ENCODE measurements around the gene PDS5A. TPM values are rescaled to one million over a fixed set of nuclear protein-coding genes. Genes with fewer than 3 reads are reported as not detected.

The PDS5A gene, protein sequence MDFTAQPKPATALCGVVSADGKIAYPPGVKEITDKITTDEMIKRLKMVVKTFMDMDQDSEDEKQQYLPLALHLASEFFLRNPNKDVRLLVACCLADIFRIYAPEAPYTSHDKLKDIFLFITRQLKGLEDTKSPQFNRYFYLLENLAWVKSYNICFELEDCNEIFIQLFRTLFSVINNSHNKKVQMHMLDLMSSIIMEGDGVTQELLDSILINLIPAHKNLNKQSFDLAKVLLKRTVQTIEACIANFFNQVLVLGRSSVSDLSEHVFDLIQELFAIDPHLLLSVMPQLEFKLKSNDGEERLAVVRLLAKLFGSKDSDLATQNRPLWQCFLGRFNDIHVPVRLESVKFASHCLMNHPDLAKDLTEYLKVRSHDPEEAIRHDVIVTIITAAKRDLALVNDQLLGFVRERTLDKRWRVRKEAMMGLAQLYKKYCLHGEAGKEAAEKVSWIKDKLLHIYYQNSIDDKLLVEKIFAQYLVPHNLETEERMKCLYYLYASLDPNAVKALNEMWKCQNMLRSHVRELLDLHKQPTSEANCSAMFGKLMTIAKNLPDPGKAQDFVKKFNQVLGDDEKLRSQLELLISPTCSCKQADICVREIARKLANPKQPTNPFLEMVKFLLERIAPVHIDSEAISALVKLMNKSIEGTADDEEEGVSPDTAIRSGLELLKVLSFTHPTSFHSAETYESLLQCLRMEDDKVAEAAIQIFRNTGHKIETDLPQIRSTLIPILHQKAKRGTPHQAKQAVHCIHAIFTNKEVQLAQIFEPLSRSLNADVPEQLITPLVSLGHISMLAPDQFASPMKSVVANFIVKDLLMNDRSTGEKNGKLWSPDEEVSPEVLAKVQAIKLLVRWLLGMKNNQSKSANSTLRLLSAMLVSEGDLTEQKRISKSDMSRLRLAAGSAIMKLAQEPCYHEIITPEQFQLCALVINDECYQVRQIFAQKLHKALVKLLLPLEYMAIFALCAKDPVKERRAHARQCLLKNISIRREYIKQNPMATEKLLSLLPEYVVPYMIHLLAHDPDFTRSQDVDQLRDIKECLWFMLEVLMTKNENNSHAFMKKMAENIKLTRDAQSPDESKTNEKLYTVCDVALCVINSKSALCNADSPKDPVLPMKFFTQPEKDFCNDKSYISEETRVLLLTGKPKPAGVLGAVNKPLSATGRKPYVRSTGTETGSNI (N-terminal part only)
- 62.9 TPM for total RNA-seq

DNA sequence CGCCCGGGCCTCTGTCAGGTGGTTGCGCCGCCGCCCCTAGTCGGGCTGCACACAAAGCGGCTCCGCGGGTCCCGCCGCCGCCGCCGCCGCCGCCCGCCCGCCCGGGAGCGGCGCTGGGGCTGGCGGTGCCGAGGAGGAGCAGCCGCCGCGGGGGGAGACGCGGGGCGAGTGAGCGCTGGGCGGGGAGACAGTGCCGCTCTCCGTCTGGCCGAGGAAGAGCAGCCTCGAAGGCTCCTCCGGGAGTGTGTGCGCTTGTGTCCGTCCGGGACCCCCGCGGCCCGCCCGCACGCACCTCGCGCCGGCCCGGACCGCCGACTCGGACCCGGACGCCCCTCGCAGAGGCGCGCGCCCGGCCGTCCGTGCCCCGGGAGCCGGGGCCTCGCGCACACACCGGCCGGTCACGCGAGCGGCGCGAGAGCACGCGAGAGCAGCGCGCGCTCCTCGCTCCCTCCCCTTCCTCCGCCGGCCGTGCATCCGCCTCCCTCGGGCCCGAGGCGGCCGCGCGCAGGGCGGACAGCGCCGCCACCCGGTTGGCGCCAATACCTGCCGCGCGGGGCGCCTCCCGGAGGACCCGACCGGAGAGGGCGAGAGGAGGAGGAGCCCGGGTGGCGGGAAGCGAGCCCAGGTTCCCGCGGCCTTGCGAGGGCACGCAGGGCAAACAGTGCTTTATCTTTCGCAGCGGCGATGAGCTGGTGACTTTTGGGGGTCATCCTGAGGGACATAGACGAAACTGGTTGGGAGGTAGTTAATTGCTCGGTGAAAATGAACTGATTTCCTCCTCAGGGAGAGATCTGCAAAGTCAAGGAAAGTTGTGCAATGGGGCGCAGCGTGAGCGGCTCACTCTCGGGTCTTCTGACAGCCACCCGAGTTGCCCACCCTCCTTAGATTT lies at the start of gene PDS5A:
TSS of gene PDS5A (minus strand) at position 423 of the 889 bp plus-strand sequence. CDS start 1,334 bp downstream, outside the sequence.

Small RNAs within 50 kb of the gene (small RNA-seq; reads per million reads assigned to genes)
- not detected for gene RNA5SP159 (ENCODE audit: low replicate concordance)

Other genes starting within 250 kb of the PDS5A start
- gene N4BP2, start 78.9 kb upstream of the PDS5A start, total RNA-seq = 25.9 TPM
- 2.8 TPM for gene RHOH, start 219.1 kb upstream of the PDS5A start, total RNA-seq

Data from metanephros (tissue), 2 donors.